AG04450 (cell line): Measurements from ENCODE around the gene TMEM120A. TPM values are rescaled to one million over a fixed set of nuclear protein-coding genes. Genes with fewer than 3 reads are reported as not detected.

Experiments used
- CTCF ChIA-PET: fragments of 300-600, 350-600 bp; formaldehyde crosslinking; extraction: SDS; loops from one replicate; lab custom pipeline; 2022; ENCODE audit warnings: antibody characterized with exemption, inconsistent platforms; lab: Charles Lee
- POLR2A ChIA-PET: fragments of 350-600 bp; formaldehyde crosslinking; extraction: SDS; loops from one replicate; lab custom pipeline; 2021; ENCODE audit warnings: antibody characterized with exemption, inconsistent platforms; lab: Yijun Ruan, JAX
- DNase-seq: peaks from one replicate; pipeline ENCODE4 v3.0.0-alpha.2; 2011; ENCODE audit warnings: low read depth, low spot score
- H3K27ac ChIP-seq: one replicate; pipeline ENCODE4 v1.5.1; 2012; ENCODE audit warnings: low read depth, low read length, control low read depth
- H3K27me3 ChIP-seq: one replicate; pipeline ENCODE4 v1.6.0; 2012; ENCODE audit warnings: low read length; ENCODE audit not compliant: control insufficient read depth, insufficient read depth
- H3K4me3 ChIP-seq: 2 replicates; pipeline ENCODE4 v1.5.1; 2011; ENCODE audit warnings: mild to moderate bottlenecking, low read depth, low read length, control low read depth
- H3K9me3 ChIP-seq: 2 replicates; pipeline ENCODE4 v1.5.1; 2012; ENCODE audit warnings: low read length; ENCODE audit not compliant: control insufficient read depth, insufficient read depth
- polyA plus RNA-seq: library from polyadenylated mRNA; depleted of rRNA; stranded (reverse); fragments of >200 nt; gene quantifications from 2 replicates; pipeline ENCODE4 v1.2.3, GENCODE V29; 2011
- TF ChIP-seq, protein P1 (sequence below): IDR thresholded peaks from 2 replicates; pipeline ENCODE4 v1.5.1; 2011; ENCODE audit warnings: low read depth, low read length, control low read depth, inconsistent platforms

The TMEM120A gene
- polyA plus RNA-seq, 1 experiment = 46.3 TPM

DNA sequence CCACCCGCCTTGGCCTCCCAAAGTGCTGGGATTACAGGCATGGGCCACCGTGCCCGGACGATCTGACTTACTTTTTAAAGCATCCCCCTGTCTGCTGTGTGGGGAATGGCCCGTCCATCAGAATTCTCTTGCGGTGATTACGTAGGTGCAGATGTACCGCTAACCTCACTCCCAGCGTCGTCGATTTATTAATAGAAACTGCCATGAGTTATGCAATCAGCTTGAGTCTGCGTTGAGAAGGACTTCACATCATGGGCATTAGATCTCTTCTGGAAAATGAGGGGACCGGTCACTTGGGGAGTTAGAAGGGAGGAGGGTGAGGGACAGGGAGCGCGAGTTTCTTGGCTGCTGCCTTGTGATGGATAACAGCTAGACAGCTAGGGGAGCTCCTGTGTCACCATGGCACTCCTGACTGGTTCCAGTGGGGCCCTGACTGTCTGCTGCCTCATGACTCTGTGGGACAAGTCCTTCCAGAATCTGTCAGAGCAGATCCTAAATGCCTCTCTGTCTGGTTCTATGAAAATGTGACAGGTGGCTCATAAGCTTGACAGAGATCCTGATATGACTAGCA is 44.2 kb downstream of the TMEM120A start:
- no peak for DNase-seq
- Histone ChIP-seq H3K9me3 (no peaks in the 10 kb centered on the region), H3K4me3 (no peak overlapping the region), H3K27ac (no peak overlapping the region), H3K27me3 (no peaks in the 10 kb centered on the region)
- CTCF ChIA-PET = interaction anchor here (1.3 kb wide), 1 partner anchor 70 kb away, joined by 4 read pairs; no protein-coding TSS in a partner anchor
- TF ChIP-seq, protein P1, sequence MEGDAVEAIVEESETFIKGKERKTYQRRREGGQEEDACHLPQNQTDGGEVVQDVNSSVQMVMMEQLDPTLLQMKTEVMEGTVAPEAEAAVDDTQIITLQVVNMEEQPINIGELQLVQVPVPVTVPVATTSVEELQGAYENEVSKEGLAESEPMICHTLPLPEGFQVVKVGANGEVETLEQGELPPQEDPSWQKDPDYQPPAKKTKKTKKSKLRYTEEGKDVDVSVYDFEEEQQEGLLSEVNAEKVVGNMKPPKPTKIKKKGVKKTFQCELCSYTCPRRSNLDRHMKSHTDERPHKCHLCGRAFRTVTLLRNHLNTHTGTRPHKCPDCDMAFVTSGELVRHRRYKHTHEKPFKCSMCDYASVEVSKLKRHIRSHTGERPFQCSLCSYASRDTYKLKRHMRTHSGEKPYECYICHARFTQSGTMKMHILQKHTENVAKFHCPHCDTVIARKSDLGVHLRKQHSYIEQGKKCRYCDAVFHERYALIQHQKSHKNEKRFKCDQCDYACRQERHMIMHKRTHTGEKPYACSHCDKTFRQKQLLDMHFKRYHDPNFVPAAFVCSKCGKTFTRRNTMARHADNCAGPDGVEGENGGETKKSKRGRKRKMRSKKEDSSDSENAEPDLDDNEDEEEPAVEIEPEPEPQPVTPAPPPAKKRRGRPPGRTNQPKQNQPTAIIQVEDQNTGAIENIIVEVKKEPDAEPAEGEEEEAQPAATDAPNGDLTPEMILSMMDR = no peak
- POLR2A ChIA-PET = interaction anchor here (1.7 kb wide), 1 partner anchor 35 kb away, joined by 6 read pairs; no protein-coding TSS in a partner anchor

DNA sequence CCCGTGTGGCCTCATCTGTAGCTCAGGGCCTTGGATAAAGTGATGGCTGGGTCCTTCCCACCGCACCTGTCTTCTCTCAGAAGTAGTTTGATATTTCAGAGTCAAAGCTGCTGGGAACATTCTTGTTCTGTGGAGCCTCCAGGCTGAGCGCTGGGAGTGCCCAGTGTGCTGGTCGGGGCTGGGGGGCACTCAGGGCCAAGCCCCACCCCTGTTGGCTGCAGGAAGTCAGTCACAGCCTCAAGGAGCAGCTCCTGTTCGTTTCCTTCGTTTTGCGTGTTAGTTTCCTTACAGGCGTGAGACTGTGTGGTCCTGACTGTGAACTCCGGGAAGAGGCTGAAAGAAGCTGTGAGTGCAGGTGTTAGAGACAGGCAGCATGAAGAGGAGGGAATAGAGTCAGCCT is 46.2 kb downstream of the TMEM120A start:
- TF ChIP-seq, protein P1 = no peak
- ChIA-PET POLR2A (interaction anchor here (0.9 kb wide), 1 partner anchor 34 kb away, joined by 3 read pairs; no protein-coding TSS in a partner anchor), CTCF (interaction anchor here (1.1 kb wide), 1 partner anchor 82 kb away, joined by 3 read pairs; no protein-coding TSS in a partner anchor)
- H3K27ac ChIP-seq = no peak overlapping the region
- H3K4me3 ChIP-seq = no peak overlapping the region
- peaks cover 3% of the 10 kb centered on the region; the same call in 1 of the 2 replicates for H3K9me3 ChIP-seq
- H3K27me3 ChIP-seq = no peaks in the 10 kb centered on the region
- DNase-seq = no peak

GRCh38 chr7:75946207-75946855 is 48.1 kb downstream of the TMEM120A start:
- POLR2A ChIA-PET = no interaction called here
- CTCF ChIA-PET = no interaction called here
- DNase-seq = no peak

GRCh38 chr7:75945297-75946168 is 48.9 kb downstream of the TMEM120A start:
- POLR2A ChIA-PET = no interaction called here
- no peak overlapping the region for H3K4me3 ChIP-seq
- no peaks in the 10 kb centered on the region for H3K27me3 ChIP-seq
- CTCF ChIA-PET = no interaction called here
- TF ChIP-seq, protein P1 = no peak
- DNase-seq = no peak
- no peak overlapping the region for H3K27ac ChIP-seq
- peaks cover 3% of the 10 kb centered on the region; the same call in 1 of the 2 replicates for H3K9me3 ChIP-seq

More at GRCh38 chr7:75946207-75946855, 48.1 kb downstream of the TMEM120A start:
- peaks cover 3% of the 10 kb centered on the region; the same call in 1 of the 2 replicates for H3K9me3 ChIP-seq
- TF ChIP-seq, protein P1 = no peak
- H3K27me3 ChIP-seq = no peaks in the 10 kb centered on the region
- H3K4me3 ChIP-seq = no peak overlapping the region
- H3K27ac ChIP-seq = no peak overlapping the region
